NCI-H2107 treated with DMSO at 0.1 percent for 48 hours (cell line): ENCODE results near the gene SAMD4B.

Experiments
- DNase-seq: peaks from one replicate; lab custom pipeline; 2025; ENCODE audit not compliant: unreplicated experiment; lab: John Stamatoyannopoulos, UW

Gene SAMD4B

DNA sequence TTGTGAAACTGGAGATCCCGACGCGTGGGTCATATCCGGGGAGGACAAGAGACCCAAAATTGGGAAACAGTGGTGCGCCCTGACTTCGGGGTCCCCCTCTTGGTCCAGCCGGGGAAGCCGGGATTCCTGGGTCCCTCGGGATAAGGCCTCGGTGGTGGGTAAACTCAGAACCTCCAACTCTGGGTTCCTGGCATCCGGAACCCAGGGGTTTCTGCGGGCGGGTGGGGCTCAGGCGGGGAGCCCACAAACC is 65.1 kb downstream of the SAMD4B start:
- DNase-seq = no peak

DNA sequence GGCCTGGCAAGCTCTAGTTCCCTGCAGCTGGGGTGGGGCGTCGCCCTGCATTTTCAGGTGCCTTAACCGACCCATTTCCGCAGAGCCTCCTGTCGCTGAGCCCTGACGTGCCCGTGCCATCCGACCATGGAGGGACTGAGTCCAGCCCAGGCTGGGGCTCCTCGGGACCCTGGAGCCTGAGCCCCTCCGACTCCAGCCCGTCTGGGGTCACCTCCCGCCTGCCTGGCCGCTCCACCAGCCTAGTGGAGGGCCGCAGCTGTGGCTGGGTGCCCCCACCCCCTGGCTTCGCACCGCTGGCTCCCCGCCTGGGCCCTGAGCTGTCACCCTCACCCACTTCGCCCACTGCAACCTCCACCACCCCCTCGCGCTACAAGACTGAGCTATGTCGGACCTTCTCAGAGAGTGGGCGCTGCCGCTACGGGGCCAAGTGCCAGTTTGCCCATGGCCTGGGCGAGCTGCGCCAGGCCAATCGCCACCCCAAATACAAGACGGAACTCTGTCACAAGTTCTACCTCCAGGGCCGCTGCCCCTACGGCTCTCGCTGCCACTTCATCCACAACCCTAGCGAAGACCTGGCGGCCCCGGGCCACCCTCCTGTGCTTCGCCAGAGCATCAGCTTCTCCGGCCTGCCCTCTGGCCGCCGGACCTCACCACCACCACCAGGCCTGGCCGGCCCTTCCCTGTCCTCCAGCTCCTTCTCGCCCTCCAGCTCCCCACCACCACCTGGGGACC is 65.6 kb downstream of the SAMD4B start:
- DNase-seq = no peak

DNA sequence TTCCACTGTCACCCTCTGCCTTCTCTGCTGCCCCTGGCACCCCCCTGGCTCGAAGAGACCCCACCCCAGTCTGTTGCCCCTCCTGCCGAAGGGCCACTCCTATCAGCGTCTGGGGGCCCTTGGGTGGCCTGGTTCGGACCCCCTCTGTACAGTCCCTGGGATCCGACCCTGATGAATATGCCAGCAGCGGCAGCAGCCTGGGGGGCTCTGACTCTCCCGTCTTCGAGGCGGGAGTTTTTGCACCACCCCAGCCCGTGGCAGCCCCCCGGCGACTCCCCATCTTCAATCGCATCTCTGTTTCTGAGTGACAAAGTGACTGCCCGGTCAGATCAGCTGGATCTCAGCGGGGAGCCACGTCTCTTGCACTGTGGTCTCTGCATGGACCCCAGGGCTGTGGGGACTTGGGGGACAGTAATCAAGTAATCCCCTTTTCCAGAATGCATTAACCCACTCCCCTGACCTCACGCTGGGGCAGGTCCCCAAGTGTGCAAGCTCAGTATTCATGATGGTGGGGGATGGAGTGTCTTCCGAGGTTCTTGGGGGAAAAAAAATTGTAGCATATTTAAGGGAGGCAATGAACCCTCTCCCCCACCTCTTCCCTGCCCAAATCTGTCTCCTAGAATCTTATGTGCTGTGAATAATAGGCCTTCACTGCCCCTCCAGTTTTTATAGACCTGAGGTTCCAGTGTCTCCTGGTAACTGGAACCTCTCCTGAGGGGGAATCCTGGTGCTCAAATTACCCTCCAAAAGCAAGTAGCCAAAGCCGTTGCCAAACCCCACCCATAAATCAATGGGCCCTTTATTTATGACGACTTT is 66.4 kb downstream of the SAMD4B start:
- DNase-seq = no peak

DNA sequence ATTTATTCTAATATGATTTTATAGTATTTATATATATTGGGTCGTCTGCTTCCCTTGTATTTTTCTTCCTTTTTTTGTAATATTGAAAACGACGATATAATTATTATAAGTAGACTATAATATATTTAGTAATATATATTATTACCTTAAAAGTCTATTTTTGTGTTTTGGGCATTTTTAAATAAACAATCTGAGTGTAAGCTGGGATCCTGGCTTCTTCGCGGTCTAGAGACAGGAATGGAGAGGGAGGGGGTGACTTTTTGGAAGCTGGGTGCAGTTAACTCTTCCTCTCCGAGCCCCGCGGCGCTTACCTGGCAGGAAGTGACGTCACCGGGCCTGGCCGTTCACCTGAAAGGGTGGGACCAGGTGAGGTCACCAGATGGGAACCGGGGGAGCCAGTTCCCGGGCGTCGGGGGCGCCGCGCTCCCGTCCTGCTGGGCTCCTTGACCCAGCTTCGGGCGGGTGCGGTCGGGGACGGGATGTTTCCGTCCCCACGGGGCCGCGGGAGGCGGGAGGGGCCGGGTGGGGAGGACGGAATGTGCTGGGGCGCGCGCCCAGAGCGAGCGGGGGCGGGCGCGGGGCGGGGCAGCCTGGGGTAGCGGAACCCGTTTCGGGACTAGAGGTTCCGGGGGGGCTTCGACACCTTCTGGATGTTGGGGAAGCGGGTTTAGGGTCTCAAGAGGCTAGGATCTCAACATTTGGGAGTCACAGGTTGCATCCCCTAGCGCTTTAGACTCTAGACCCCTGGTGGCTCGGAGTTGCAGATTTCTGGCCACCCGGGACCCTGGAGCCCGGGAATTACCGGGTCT is 67.2 kb downstream of the SAMD4B start:
- peak; percentile 77 for DNase-seq

DNA sequence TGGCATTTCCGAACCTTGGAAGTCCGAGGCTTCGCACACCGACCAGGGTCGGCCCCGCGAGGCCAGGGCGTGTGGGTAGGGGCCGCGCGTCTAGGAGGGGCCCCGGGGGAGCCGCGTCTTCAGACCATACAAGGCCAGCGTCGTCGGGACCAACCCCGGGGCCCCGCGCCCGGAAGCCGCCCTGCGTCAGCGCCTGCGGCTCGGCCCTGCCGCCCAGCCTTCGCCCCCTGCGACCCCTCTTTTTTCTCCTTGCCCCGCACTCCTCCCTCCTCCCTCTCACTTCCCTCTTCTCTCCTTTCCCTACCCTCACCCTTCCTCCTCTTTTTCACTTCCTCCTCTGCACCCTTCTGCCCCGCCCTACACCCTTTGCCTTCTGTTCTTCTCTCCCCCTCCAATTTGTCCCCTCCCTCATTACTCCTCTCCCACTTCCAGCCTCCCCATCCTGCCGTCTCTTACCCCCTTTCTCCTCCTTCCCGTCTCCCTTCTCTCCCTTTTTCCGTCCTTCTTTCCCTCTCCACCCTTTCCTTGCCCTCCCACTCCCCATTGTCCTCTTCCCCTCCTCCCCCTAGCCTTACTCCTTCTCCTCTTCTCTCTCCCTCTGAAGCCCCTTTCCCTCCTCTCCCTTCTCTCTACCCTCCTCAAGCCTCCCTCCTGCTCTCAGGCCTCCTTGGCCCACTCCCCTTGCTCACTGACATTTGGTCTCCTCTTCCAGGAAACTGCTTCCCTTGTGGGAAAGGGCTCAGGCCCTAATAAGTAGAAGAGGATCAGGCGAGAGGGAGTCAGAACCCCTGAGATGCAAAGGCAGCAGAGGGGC is 68.0 kb downstream of the SAMD4B start:
- no peak for DNase-seq

DNA sequence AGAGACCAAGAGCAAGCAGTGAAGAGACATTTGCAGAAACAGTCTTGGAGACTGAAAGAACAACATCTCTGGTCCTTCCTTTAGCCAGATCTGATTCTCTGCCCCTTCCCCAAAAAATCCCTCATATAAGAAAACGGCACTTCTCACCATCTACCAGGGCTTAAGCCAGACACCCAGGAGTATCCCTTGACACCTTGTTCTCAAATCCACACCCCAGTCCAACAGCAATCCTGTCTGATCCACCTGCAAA is 68.5 kb downstream of the SAMD4B start:
- no peak for DNase-seq

DNA sequence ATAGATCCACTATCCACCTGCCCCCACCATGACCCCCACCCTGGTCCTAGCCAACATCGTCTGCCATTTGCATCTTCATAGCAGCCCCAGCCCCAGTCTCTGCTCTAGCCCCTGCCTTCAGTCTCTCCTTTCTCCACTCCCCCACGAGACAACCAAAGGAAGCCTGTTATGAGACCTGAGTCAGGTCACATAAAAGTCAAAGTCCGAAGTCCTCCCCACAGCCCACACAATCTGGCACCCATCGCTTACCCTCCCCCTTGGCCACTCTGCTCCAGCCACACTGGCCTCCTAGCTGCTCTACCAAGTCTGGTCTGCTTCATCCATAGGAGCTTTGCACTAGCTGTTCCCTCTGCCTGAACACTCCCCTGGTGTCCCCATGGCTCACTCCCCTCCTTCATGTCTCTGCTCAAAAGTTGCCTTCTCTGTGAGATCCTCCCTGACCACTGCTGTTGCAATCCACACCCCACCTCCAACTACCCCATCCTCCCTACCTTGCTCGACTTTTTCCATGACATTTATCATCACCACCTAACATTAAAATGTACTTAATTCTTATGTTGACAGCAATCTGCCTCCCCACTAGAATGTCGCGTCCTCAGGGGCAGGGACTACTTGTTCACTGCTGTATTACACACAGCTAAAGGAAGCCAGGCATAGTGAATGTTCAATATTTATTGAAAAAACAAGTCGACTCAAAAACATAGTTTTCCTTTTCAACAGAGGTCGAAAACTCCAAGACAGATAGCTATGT is 69.0 kb downstream of the SAMD4B start:
- no peak for DNase-seq

DNA sequence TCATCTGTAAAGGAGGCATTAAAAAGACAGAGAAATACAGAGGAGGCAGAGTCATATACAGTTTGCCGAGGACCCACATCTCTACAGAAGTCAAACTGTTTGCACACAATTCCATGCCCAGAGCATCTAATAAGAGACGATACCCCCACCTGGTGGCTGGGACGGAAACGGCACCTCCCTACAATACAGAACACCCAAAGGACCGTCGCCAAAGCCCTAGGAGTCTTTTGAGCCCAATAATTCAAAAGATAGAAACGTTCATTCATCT is 69.5 kb downstream of the SAMD4B start:
- DNase-seq = peak; percentile 95

DNA sequence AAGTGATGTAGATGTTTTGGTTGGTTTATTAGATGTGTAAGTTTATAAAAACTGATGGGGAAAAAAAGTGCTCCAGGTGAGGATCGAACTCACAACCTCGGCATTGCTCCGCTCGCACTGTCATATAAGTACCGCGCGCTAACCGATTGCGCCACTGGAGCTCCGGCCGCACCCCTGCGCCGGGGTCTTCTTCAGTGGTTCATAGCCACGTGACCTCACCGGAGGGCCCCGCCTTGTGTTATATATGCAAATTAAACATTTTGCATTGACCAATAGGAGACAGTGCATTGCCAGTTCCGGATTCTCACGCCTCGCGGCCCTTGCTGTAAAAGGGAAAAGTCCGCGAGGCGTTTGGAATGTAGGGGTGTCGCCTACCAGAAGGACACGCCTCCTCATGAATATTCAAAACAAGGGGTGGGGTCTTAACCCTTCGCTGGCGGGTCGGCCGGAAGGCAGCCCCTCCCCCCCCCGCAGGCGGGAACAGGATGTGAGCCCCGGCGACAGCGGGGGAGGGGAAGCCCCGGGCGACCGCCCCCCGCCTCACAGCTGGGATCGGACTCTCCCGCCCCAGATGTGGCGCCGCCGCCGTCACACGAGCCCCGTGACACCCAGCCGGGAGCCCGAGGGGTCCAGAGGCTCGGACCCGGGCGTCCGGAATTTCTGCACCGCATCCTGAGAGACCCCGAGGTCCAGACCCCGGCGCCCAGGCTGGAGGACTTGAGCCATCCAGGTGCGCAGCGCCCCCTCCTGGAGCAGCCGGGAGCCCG is 70.1 kb downstream of the SAMD4B start, which contains the start of gene PLEKHG2:
TSS of gene PLEKHG2 (plus strand) at position 570 of the 767 bp plus-strand sequence. CDS start 1,418 bp downstream, outside the sequence.
- DNase-seq = peak; percentile 95

DNA sequence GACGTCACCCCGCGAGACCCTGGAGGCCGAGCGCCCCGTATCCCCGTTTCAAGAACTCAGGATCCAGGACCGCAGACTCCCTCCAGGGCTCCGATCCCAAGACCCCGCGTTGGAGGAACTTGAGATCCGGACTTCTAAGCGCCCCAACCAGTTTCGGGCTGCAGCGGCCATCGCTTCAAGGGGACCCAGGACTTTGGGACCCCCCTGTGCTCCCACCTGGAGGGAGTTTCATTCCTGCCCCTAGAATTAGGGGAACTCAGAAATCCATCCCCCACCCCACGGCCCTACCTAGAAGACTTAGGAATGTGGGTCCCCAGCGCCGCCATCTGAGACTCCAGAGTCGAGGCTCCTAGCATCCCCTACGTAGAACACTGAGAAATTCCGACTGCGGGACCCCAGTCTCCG is 70.6 kb downstream of the SAMD4B start:
- no peak for DNase-seq

DNA sequence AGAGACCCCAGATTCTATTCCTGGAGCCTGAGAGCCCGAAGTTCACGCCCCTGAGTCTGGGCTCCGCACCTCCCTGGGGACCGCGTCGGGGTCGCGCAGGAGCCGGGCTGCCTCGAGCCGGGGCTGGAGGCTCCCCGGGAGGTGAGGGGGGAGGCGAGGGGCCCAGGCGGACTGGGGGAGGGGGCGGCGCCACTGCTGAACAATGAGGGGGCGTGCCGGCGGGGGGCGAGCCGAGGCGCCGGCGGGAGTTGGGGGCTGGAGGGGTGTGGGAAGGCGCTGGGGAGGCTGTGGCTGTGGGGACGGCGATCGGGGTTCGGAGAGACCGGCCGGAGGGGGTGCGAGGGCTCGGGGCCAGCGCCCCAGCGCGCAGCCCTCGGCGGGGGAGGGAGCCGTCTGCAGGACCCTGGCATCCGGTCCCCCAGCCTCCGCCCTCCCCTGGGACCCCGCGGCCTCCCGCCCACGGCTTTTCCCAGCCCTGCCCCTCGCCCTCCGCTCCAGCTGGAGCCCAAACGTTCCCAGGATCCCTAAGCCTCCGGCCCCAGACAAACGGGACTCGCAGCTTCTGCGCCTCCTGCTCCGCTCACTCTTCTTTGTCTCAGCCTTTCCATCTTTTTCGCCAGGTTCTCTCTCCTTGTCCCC is 71.2 kb downstream of the SAMD4B start:
- DNase-seq = no peak

DNA sequence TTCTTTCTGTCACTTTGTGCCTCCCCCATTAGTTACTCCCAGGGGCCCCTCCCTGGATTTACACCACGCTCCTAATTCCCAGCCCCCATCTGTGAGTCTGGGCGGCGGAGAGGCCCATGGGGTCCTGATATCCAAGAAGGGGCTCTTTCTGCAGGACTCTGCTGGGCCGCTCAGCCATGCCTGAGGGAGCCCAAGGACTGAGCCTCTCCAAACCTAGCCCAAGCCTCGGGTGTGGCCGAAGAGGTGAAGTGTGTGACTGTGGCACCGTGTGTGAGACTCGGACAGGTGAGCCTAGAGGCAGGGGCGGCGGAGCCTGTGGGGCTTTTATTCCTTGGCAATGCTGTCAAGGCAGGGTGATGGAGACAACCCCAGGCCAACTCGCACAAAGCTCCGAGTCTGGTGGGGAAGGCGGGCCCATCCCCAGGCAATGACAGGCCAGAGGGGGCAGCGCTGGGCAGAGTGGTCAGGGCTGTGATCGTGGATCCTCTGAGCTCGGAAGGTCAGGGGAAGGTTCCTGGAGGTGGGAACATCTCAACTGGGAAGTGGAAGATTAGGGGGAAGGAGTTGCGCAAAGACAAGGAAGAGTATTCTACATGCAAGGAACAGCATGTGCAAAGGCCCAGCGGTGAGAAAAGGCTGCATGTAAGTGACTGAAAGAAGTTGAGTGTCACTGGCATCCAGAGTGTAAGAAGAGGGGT is 71.8 kb downstream of the SAMD4B start:
- DNase-seq = no peak

DNA sequence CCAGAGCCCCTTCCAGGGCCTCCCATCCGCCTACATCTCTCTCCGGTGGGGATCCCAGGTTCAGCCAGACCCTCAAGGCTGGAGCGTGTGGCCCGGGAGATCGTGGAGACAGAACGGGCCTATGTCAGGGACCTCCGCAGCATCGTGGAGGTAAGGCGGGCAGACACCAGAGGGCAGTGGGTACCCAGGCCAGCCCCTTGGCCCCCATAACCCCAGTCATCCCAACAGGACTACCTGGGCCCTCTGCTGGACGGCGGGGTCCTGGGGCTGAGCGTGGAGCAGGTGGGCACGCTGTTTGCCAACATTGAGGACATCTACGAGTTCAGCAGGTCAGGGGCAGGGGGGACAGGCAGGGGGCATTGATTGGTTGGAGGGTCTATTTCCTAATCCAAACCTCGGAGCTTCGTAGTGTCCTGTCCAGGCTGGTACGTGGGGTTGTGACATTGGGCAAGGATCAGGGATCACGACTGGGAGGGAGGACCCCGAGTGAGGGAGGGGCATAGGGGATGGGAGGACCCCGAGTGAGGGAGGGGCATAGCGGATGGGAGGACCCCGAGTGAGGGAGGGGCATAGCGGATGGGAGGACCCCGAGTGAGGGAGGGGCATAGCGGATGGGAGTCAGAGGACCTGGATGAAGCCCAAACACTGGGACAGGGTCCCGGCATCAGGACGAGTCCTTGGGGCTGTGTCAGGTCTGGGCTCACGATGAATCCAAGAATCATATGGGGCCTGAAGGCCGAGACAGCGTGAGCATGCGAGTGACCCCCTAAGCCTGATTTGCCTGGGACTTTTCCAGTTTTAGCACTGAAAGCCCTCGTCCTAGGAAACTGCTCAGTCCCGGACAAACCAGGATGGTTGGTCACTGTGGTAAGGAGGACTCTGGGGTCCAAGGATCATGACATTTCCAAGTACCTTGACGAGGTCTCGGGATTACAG is 73.2 kb downstream of the SAMD4B start:
- no peak for DNase-seq

DNA sequence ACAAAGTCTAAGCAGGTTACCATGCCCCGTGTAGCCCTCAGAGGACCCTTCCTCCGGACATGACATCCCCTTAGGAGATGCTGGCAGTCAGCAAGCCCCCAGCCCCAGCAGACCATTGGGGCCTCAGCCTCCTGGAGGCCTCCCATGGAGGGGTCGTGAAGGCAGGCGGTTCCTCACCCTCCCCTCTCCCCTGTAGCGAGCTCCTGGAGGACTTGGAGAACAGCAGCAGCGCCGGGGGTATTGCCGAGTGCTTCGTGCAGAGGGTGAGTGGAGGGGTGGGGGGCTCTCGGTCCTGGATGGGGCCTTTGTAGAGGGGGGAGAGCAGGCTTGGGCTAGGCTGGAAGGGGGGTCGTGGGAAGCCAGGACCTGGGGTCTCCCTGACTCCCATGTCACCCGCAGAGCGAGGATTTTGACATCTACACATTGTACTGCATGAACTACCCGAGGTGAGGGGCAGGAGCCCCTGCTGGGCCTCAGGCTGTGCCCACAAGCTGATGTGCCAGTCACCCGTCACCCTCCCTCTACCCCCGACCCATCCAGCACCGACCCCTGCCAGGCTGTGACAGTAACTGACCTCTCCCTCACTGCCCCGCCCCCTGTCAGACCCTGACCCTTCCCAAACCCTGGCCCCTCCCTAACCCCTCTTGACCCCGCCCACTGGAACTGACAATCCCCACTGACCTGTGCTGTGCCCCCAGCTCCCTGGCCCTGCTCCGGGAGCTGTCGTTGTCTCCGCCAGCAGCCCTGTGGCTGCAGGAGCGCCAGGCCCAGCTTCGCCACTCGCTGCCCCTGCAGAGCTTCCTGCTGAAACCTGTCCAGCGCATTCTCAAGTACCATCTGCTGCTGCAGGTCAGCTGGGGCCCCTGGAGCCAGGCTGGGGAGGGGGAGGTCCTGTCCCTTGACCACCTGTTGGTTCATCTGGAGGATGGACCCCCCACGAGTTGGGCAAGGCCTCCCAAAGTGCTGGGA is 74.2 kb downstream of the SAMD4B start:
- no peak for DNase-seq

DNA sequence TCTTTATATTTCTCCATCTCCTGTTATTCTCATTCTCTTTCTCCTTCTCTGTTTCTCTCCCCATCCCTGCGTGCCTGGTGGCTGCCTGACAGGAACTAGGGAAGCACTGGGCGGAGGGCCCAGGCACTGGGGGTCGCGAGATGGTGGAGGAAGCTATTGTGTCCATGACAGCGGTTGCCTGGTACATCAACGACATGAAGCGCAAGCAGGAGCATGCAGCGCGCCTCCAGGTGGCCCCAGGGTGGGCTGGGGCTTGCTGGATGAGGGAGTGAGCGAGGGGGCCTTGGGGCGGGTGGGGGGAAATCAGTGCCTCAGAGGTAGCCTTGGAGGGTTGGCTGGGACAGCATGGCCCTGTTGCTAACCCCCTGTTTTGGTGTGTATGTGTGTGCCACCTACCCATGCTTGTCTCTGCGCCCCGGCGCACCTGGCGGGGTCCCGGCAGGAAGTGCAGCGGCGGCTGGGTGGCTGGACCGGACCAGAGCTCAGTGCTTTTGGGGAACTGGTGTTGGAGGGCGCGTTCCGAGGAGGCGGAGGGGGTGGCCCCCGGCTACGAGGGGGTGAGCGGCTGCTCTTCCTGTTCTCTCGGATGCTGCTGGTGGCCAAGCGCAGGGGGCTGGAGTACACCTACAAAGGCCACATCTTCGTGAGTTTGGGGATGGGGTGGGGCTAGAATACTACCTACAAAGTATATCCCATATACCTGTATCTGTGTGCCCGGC is 75.4 kb downstream of the SAMD4B start:
- no peak for DNase-seq

DNA sequence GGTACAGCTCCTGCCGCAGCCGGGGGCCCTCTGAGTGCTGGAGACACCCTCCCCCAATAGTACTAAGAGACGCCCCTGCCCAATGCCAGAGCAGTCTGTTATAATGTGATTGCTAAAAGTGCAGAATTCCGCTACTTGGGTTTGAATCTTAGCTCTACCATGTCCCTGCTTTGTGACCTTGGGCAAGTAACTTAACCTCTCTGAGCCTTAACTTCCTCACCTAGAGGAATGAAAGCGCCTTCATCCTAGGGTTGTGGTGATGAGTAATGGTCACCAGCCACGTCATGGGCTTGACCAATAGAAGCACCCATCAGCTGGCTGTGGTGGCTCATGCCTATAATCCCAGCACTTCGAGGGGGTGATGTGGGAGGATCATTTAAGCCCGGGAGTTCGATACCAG is 76.8 kb downstream of the SAMD4B start:
- no peak for DNase-seq
